Gastrocnemius medialis (tissue), 4 donors: ENCODE measurements around the gene KRT86. TPM values are rescaled to one million over a fixed set of nuclear protein-coding genes. Genes with fewer than 3 reads are reported as not detected.

Experiments
- ATAC-seq, 2 donors: fragments of 150-250 bp; one replicate each; pipeline ENCODE4 v1.9.1; 2016
- DNase-seq, 2 donors: peaks; one replicate each; pipeline ENCODE4 v3.0.0-alpha.2; 2019
- H3K27ac ChIP-seq, 4 donors: fragments of 200-600 bp; sonication (generic); 1 replicate in 1 of 4; 2 replicates in 3 of 4; pipeline ENCODE4 v1.5.1; 2016 to 2018; ENCODE audit warnings: mild to moderate bottlenecking in 2 of 4, moderate library complexity in 1 of 4
- H3K27me3 ChIP-seq, 3 donors: fragments of 200-600 bp; sonication (generic) in 2 of 3; 1 replicate in 1 of 3; 2 replicates in 2 of 3; pipeline versions ENCODE4 v1.5.1 to v1.6.0; 2016 to 2019; ENCODE audit warnings: mild to moderate bottlenecking in 1 of 3, moderate library complexity in 1 of 3
- H3K36me3 ChIP-seq, 2 donors: fragments of 200-600 bp; sonication (generic) in 1 of 2; one replicate each; pipeline ENCODE4 v1.5.1; 2017 to 2018
- H3K4me1 ChIP-seq, 2 donors: fragments of 200-600 bp; sonication (generic) in 1 of 2; one replicate each; pipeline ENCODE4 v1.5.1; 2016 to 2017; ENCODE audit warnings: mild to moderate bottlenecking in 2 of 2
- H3K4me3 ChIP-seq, 4 donors: fragments of 200-600 bp; sonication (generic) in 3 of 4; 1 replicate in 1 of 4; 2 replicates in 3 of 4; pipeline ENCODE4 v1.5.1; 2016 to 2019; ENCODE audit warnings: mild to moderate bottlenecking in 2 of 4
- H3K9me3 ChIP-seq, 3 donors: fragments of 200-600 bp; sonication (generic) in 2 of 3; 1 replicate in 1 of 3; 2 replicates in 2 of 3; pipeline ENCODE4 v1.5.1; 2016 to 2019
- CTCF ChIP-seq, 5 experiments: fragments of 450-650 bp in 3 of 5; fragments of 200-600 bp in 2 of 5; sonication (generic) in 2 of 5; IDR thresholded peaks in 4 of 5; conservative IDR thresholded peaks in 1 of 5; 1 replicate in 4 of 5; 2 replicates in 1 of 5; pipeline ENCODE4 v1.5.1; 2016 to 2019; ENCODE audit warnings: antibody characterized with exemption in 5 of 5, mild to moderate bottlenecking in 3 of 5, moderate library complexity in 3 of 5
- POLR2A ChIP-seq, 2 donors: fragments of 450-650 bp; IDR thresholded peaks; one replicate each; pipeline ENCODE4 v1.6.1; 2017; ENCODE audit warnings: antibody characterized with exemption in 2 of 2, mild to moderate bottlenecking in 2 of 2, moderate library complexity in 2 of 2
- in situ Hi-C, 4 donors: fragments of 200-750 bp; cut with MboI; loops; one replicate each; pipeline versions ENCODE4 v1.15.0 to v1.8.0; 2017; ENCODE audit warnings: low sequenced_read_pairs in 4 of 4
- intact Hi-C: fragments of 100-400 bp; cut with DNase I; formaldehyde crosslinking; loops from one replicate; pipeline ENCODE4 v1.15.1; 2023; ENCODE audit warnings: low total_unique reads
- total RNA-seq, 4 donors: library from RNA; depleted of rRNA; stranded (reverse); fragments of >200 nt; gene quantifications; one replicate each; pipeline versions ENCODE4 v1.1.0 to v1.2.3, GENCODE V29; 2016

The KRT86 gene
- total RNA-seq, 4 donors from 2014 or later, result 0.24 TPM; not detected in 3

GRCh38 chr12:52318241-52318990 lies 44.0 kb downstream of the KRT86 start:
- Histone ChIP-seq H3K36me3 (no peaks in the 10 kb centered on the region), H3K4me3 (no peak overlapping the region), H3K9me3 (no peaks in the 10 kb centered on the region), H3K4me1 (no peaks in the 10 kb centered on the region), H3K27ac (no peak overlapping the region), H3K27me3 (peaks cover 0 to 19% (median 11%) of the 10 kb centered on the region in 3 donors)
- ATAC-seq, result no peak
- in situ Hi-C loops (no loop called here), intact Hi-C loops (no loop called here)
- peak in 1 of 2 donors; percentile 2 for DNase-seq
- TF ChIP-seq POLR2A (IDR thresholded peaks at IDR 0.05) (no peak), CTCF (IDR thresholded peaks at IDR 0.05 in 4 of 5, conservative IDR thresholded peaks at IDR 0.05 in 1 of 5) (no peak)

- H3K27me3 ChIP-seq, result peaks cover 0 to 19% (median 11%) of the 10 kb centered on the region in 3 donors
- in situ Hi-C loops, result no loop called here
These were observed 44.7 kb downstream of the KRT86 start for GRCh38 chr12:52319097-52319496.

GRCh38 chr12:52320784-52321400 lies 46.4 kb downstream of the KRT86 start, which contains the start of gene KRT83:
TSS of gene KRT83 (minus strand) at chr12:52321398. CDS start at chr12:52321335, 63 bp downstream.
- Histone ChIP-seq H3K36me3 (no peaks in the 10 kb centered on the region), H3K27ac (no peak within 1 kb of the TSS), H3K27me3 (peaks cover 0 to 22% (median 11%) of the 10 kb centered on the region in 3 donors), H3K9me3 (no peaks in the 10 kb centered on the region), H3K4me1 (no peaks in the 10 kb centered on the region), H3K4me3 (no peak within 1 kb of the TSS)
- DNase-seq (peak in 1 of 2 donors; percentile 1), ATAC-seq (no peak)
- in situ Hi-C loops, result no loop called here
- intact Hi-C loops, result no loop called here
- TF ChIP-seq CTCF (IDR thresholded peaks at IDR 0.05 in 4 of 5, conservative IDR thresholded peaks at IDR 0.05 in 1 of 5), result no peak
- TF ChIP-seq POLR2A (IDR thresholded peaks at IDR 0.05), result no peak

More at GRCh38 chr12:52319097-52319496, 44.7 kb downstream of the KRT86 start:
- TF ChIP-seq POLR2A (IDR thresholded peaks at IDR 0.05), result no peak
- no peak for TF ChIP-seq CTCF (IDR thresholded peaks at IDR 0.05 in 4 of 5, conservative IDR thresholded peaks at IDR 0.05 in 1 of 5)
- H3K36me3 ChIP-seq, result no peaks in the 10 kb centered on the region
- ATAC-seq (no peak), DNase-seq (peak in 1 of 2 donors; percentile 2)
- intact Hi-C loops, result no loop called here
- H3K27ac ChIP-seq, result no peak overlapping the region
- no peaks in the 10 kb centered on the region for H3K4me1 ChIP-seq
- H3K4me3 ChIP-seq, result no peak overlapping the region
- H3K9me3 ChIP-seq, result no peaks in the 10 kb centered on the region

GRCh38 chr12:52321418-52321817 lies 47.0 kb downstream of the KRT86 start:
- in situ Hi-C loops (no loop called here), intact Hi-C loops (no loop called here)
- Histone ChIP-seq H3K36me3 (no peaks in the 10 kb centered on the region), H3K27me3 (peaks cover 0 to 22% (median 11%) of the 10 kb centered on the region in 3 donors), H3K4me3 (no peak overlapping the region), H3K27ac (no peak overlapping the region), H3K4me1 (no peaks in the 10 kb centered on the region), H3K9me3 (no peaks in the 10 kb centered on the region)
- TF ChIP-seq CTCF (IDR thresholded peaks at IDR 0.05 in 4 of 5, conservative IDR thresholded peaks at IDR 0.05 in 1 of 5), result no peak
- no peak for TF ChIP-seq POLR2A (IDR thresholded peaks at IDR 0.05)
- ATAC-seq, result no peak
- no peak for DNase-seq
